HL-60 (cell line): ENCODE data around the gene CTF1.

Experiments used
- CTCF ChIP-seq: IDR thresholded peaks from one replicate; pipeline ENCODE4 v1.5.1; 2011; ENCODE audit warnings: low read length, control low read depth, inconsistent platforms; ENCODE audit not compliant: insufficient read depth
- POLR2AphosphoS5 ChIP-seq: IDR thresholded peaks from 2 replicates; pipeline ENCODE4 v1.6.1; 2012; ENCODE audit warnings: low read depth

GRCh38 chr16:30922960-30923535, 26.6 kb downstream of the CTF1 start:
- TF ChIP-seq CTCF (no peak), POLR2AphosphoS5 (peak; percentile 82; the same call in 1 of the 2 replicates)
